IMR-90 (cell line): ENCODE data around the gene PPM1F. TPM values are rescaled to one million over a fixed set of nuclear protein-coding genes. Genes with fewer than 3 reads are reported as not detected.

Source experiments
- ATAC-seq: fragments of 200-7000 bp; cut with Tn5 transposase; 2 replicates; pipeline ENCODE4 v1.9.1; 2020; ENCODE audit warnings: low read depth, mild to moderate bottlenecking, moderate library complexity
- BruUV-seq: library from RNA; stranded (reverse); fragments of 400-500 nt; replicated peaks from 2 replicates; lab custom pipeline; 2021; lab: Mats Ljungman, UMichigan
- CTCF ChIA-PET: fragments of 300-600 bp; formaldehyde crosslinking; extraction: SDS; loops from one replicate; lab custom pipeline; 2021; ENCODE audit warnings: antibody characterized with exemption; lab: Yijun Ruan, JAX
- POLR2A ChIA-PET: fragments of 300-600 bp; sonication (Branson Sonifier 250); formaldehyde crosslinking; loops from one replicate; lab custom pipeline; 2022; ENCODE audit warnings: antibody characterized with exemption; ENCODE audit not compliant: unreplicated experiment; lab: Charles Lee
- DNase-seq: peaks from one replicate; pipeline ENCODE4 v3.0.0; 2013
- H2AFZ ChIP-seq: replicated peaks from 2 replicates; pipeline ENCODE3; 2013; ENCODE audit warnings: low read length, mild to moderate bottlenecking; ENCODE audit not compliant: poor library complexity
- H2AK5ac ChIP-seq: 2 replicates; pipeline ENCODE4 v1.6.1; 2013; ENCODE audit warnings: low read depth, low read length, inconsistent platforms
- H2AK9ac ChIP-seq: replicated peaks from 2 replicates; pipeline ENCODE3; 2013; ENCODE audit warnings: mild to moderate bottlenecking, low read depth, low read length, moderate library complexity; ENCODE audit not compliant: poor library complexity
- H2BK120ac ChIP-seq: 2 replicates; pipeline ENCODE4 v1.6.1; 2013; ENCODE audit warnings: low read depth, low read length, inconsistent platforms
- H2BK15ac ChIP-seq: 3 replicates; pipeline ENCODE4 v1.6.1; 2013; ENCODE audit warnings: low read depth, low read length, inconsistent platforms
- H2BK20ac ChIP-seq: 2 replicates; pipeline ENCODE4 v1.6.1; 2013; ENCODE audit warnings: low read depth, mild to moderate bottlenecking, inconsistent platforms, low read length, moderate library complexity
- H2BK5ac ChIP-seq: 2 replicates; pipeline ENCODE4 v1.6.1; 2013; ENCODE audit warnings: mild to moderate bottlenecking, low read depth, low read length, inconsistent platforms; ENCODE audit not compliant: poor library complexity, severe bottlenecking
- H3K14ac ChIP-seq: replicated peaks from 2 replicates; pipeline ENCODE4 v1.6.1; 2013; ENCODE audit warnings: low read depth, low read length, inconsistent platforms
- H3K18ac ChIP-seq: 2 replicates; pipeline ENCODE4 v1.6.1; 2013; ENCODE audit warnings: low read depth, low read length, control low read depth
- H3K23ac ChIP-seq: 2 replicates; pipeline ENCODE4 v1.6.1; 2013; ENCODE audit warnings: low read depth, low read length, inconsistent platforms
- H3K27ac ChIP-seq: 2 replicates; pipeline ENCODE4 v1.5.1; 2013; ENCODE audit warnings: mild to moderate bottlenecking, control low read depth, low read length; ENCODE audit not compliant: insufficient read depth
- H3K27me3 ChIP-seq: 2 replicates; pipeline ENCODE4 v1.6.1; 2013; ENCODE audit warnings: low read length; ENCODE audit not compliant: control insufficient read depth, insufficient read depth
- H3K36me3 ChIP-seq: 2 replicates; pipeline ENCODE4 v1.6.1; 2013; ENCODE audit warnings: low read length, mixed read lengths; ENCODE audit not compliant: control insufficient read depth, insufficient read depth
- H3K4ac ChIP-seq: 2 replicates; pipeline ENCODE4 v1.6.1; 2013; ENCODE audit warnings: low read depth, low read length, inconsistent platforms
- H3K4me1 ChIP-seq: 2 replicates; pipeline ENCODE4 v1.6.1; 2013; ENCODE audit warnings: low read length, mixed read lengths; ENCODE audit not compliant: control insufficient read depth, insufficient read depth
- H3K4me2 ChIP-seq: 2 replicates; pipeline ENCODE4 v1.6.1; 2013; ENCODE audit warnings: low read depth, mild to moderate bottlenecking, control low read depth, low read length, moderate library complexity
- H3K4me3 ChIP-seq: 2 replicates; pipeline ENCODE4 v1.5.1; 2013; ENCODE audit warnings: low read depth, mild to moderate bottlenecking, control low read depth, low read length, moderate library complexity; ENCODE audit not compliant: insufficient read depth
- H3K56ac ChIP-seq: 2 replicates; pipeline ENCODE4 v1.6.1; 2013; ENCODE audit warnings: low read length, inconsistent platforms; ENCODE audit not compliant: insufficient read depth; ENCODE audit errors: extremely low read depth
- H3K79me1 ChIP-seq, 2 experiments: 2 replicates each; pipeline ENCODE4 v1.6.1; 2013; ENCODE audit warnings: low read length in 2 of 2, inconsistent platforms in 1 of 2, low read depth in 1 of 2
- H3K9ac ChIP-seq: 2 replicates; pipeline ENCODE4 v1.6.1; 2013; ENCODE audit warnings: low read depth, low read length, control low read depth
- H3K9me1 ChIP-seq: 2 replicates; pipeline ENCODE4 v1.6.1; 2013; ENCODE audit warnings: low read length, inconsistent platforms; ENCODE audit not compliant: insufficient read depth
- H3K9me3 ChIP-seq: 2 replicates; pipeline ENCODE4 v1.6.1; 2013; ENCODE audit warnings: low read length; ENCODE audit not compliant: control insufficient read depth, insufficient read depth
- H4K20me1 ChIP-seq: 2 replicates; pipeline ENCODE4 v1.6.1; 2013; ENCODE audit warnings: low read length, inconsistent platforms; ENCODE audit not compliant: insufficient read depth
- H4K5ac ChIP-seq: 2 replicates; pipeline ENCODE4 v1.6.1; 2013; ENCODE audit warnings: mild to moderate bottlenecking, low read depth, low read length, control low read depth
- H4K8ac ChIP-seq, 2 experiments: 2 replicates each; pipeline ENCODE4 v1.6.1; 2013; ENCODE audit warnings: low read depth in 2 of 2, low read length in 2 of 2, control low read depth in 1 of 2, inconsistent platforms in 1 of 2
- H4K91ac ChIP-seq: 2 replicates; pipeline ENCODE4 v1.6.1; 2013; ENCODE audit warnings: low read depth, low read length, inconsistent platforms; ENCODE audit not compliant: insufficient read depth
- CEBPB ChIP-seq: IDR thresholded peaks from 2 replicates; pipeline ENCODE4 v1.6.1; 2012; ENCODE audit warnings: low read depth, low read length, improper control_type of control experiment
- CHD1 ChIP-seq: IDR thresholded peaks from 2 replicates; pipeline ENCODE4 v1.6.1; 2012; ENCODE audit warnings: low read depth, low read length, improper control_type of control experiment
- MAFK ChIP-seq: IDR thresholded peaks from 2 replicates; pipeline ENCODE4 v1.6.1; 2012; ENCODE audit warnings: low read depth, low read length, improper control_type of control experiment
- MXI1 ChIP-seq: IDR thresholded peaks from 2 replicates; pipeline ENCODE4 v1.6.1; 2012; ENCODE audit warnings: low read depth, mild to moderate bottlenecking, low read length, moderate library complexity, borderline replicate concordance
- NFE2L2 ChIP-seq: fragments of 150-350 bp; IDR thresholded peaks from 2 replicates; pipeline ENCODE4 v1.6.1; 2016; ENCODE audit warnings: low read depth, mild to moderate bottlenecking, low read length
- POLR2A ChIP-seq: IDR thresholded peaks from 2 replicates; pipeline ENCODE4 v1.6.1; 2012; ENCODE audit warnings: mild to moderate bottlenecking, low read depth, low read length
- RAD21 ChIP-seq: IDR thresholded peaks from 2 replicates; pipeline ENCODE4 v1.6.1; 2012; ENCODE audit warnings: low read length, improper control_type of control experiment
- SMC3 ChIP-seq: fragments of 150-350 bp; IDR thresholded peaks from 2 replicates; pipeline ENCODE4 v1.6.1; 2016; ENCODE audit warnings: low read depth, mild to moderate bottlenecking, antibody characterized with exemption, low read length, moderate library complexity
- WGBS, 2 experiments: methylation state at CpG; one replicate each; pipeline versions ENCODE4 v1.1.5 to v1.1.7; 2013; ENCODE audit warnings: missing lambda C conversion rate in 2 of 2; ENCODE audit not compliant: insufficient read length in 1 of 2; ENCODE audit errors: extremely low coverage in 2 of 2; 5-methylcytosine and 5-hydroxymethylcytosine counted together
- dilution Hi-C: fragments of 300-500 bp; cut with HindIII; formaldehyde crosslinking; loops from one replicate; pipeline ENCODE4 v1.14.3; 2018; ENCODE audit warnings: low sequenced_read_pairs; ENCODE audit not compliant: unreplicated experiment
- in situ Hi-C: fragments of 300-500 bp; cut with MboI; formaldehyde crosslinking; loops from 3 replicates; pipeline ENCODE4 v1.14.3; 2019; ENCODE audit warnings: low sequenced_read_pairs, inconsistent platforms, mixed read lengths
- intact Hi-C: fragments of 100-400 bp; cut with micrococcal nuclease; formaldehyde crosslinking; loops from 2 replicates; pipeline ENCODE4 v1.10.0; 2022
- polyA plus RNA-seq, 3 experiments: library from polyadenylated mRNA; depleted of rRNA; stranded (reverse); fragments of >200 nt; gene quantifications; 2 replicates each; pipeline ENCODE4 v1.2.3, GENCODE V29; 2012; ENCODE audit warnings: low replicate concordance in 1 of 3
- total RNA-seq: library from RNA; depleted of rRNA; stranded (reverse); fragments of >200 nt; gene quantifications from 2 replicates; pipeline ENCODE4 v1.2.3, GENCODE V29; 2012
- TF ChIP-seq, protein P1 (sequence below): fragments of 150-350 bp; IDR thresholded peaks from 2 replicates; pipeline ENCODE4 v1.6.1; 2017; ENCODE audit warnings: mild to moderate bottlenecking, antibody characterized with exemption, low read length, low read depth
- TF ChIP-seq, protein P2 (sequence below): conservative IDR thresholded peaks from 2 replicates; pipeline ENCODE4 v1.5.1; 2012; ENCODE audit warnings: mild to moderate bottlenecking, low read depth, low read length, improper control_type of control experiment

PPM1F gene
- total and polyA plus RNA-seq, 2 of the 4 experiments (the other 2 are of a cell fraction) = 20.8 to 30.3 TPM

DNA sequence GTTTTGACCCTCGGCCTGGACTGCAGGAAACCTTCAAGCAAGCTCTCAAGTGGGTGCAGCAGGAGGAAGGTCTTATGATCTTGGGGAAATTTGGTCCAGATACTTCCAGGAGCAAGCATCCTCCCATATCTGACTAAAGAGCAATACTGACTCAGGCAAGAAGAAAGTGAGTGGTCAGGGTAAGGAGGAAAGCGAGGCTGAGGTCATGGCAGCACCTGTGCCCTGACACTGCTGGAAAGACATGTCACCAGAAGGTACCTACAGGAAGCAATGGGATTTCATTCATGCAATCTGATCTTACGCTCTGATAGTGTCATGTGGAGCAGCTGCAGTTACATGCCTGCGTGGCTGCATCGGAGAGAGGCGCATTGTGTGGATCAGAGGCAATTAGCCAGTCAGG, 36.4 kb upstream of the PPM1F start:
- H2BK20ac ChIP-seq = no peak overlapping the region
- no peaks in the 10 kb centered on the region for H3K9me3 ChIP-seq
- no peak overlapping the region for H2BK120ac ChIP-seq
- ATAC-seq = no peak
- H3K56ac ChIP-seq = no peak overlapping the region
- no peaks in the 10 kb centered on the region for H3K79me1 ChIP-seq
- H3K9me1 ChIP-seq = 0 out of 2 replicates have a peak, but pooled peaks cover 4% of the 10 kb centered on the region
- ChIA-PET POLR2A (no interaction called here), CTCF (no interaction called here)
- no peaks in the 10 kb centered on the region for H3K4me1 ChIP-seq
- no peak overlapping the region for H2BK15ac ChIP-seq
- H3K27me3 ChIP-seq = peaks cover 46% of the 10 kb centered on the region
- no peak overlapping the region for H3K23ac ChIP-seq
- no peak for DNase-seq
- dilution Hi-C loops (no loop called here), intact Hi-C loops (loop anchor here (10.0 kb wide), 1 partner anchor 166 kb away; no protein-coding TSS in a partner anchor), in situ Hi-C loops (no loop called here)
- no peak overlapping the region for H3K4me3 ChIP-seq
- no TSS peak for BruUV-seq
- TF ChIP-seq, protein P1, sequence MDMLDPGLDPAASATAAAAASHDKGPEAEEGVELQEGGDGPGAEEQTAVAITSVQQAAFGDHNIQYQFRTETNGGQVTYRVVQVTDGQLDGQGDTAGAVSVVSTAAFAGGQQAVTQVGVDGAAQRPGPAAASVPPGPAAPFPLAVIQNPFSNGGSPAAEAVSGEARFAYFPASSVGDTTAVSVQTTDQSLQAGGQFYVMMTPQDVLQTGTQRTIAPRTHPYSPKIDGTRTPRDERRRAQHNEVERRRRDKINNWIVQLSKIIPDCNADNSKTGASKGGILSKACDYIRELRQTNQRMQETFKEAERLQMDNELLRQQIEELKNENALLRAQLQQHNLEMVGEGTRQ = no peak
- TF ChIP-seq CHD1 (no peak), MXI1 (no peak), POLR2A (no peak), RAD21 (no peak), SMC3 (no peak), NFE2L2 (no peak), MAFK (no peak), CEBPB (no peak)
- TF ChIP-seq, protein P2, sequence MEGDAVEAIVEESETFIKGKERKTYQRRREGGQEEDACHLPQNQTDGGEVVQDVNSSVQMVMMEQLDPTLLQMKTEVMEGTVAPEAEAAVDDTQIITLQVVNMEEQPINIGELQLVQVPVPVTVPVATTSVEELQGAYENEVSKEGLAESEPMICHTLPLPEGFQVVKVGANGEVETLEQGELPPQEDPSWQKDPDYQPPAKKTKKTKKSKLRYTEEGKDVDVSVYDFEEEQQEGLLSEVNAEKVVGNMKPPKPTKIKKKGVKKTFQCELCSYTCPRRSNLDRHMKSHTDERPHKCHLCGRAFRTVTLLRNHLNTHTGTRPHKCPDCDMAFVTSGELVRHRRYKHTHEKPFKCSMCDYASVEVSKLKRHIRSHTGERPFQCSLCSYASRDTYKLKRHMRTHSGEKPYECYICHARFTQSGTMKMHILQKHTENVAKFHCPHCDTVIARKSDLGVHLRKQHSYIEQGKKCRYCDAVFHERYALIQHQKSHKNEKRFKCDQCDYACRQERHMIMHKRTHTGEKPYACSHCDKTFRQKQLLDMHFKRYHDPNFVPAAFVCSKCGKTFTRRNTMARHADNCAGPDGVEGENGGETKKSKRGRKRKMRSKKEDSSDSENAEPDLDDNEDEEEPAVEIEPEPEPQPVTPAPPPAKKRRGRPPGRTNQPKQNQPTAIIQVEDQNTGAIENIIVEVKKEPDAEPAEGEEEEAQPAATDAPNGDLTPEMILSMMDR = no peak
- no peak overlapping the region for H4K91ac ChIP-seq
- no peaks in the 10 kb centered on the region for H4K20me1 ChIP-seq
- no peak overlapping the region for H3K4me2 ChIP-seq
- H3K4ac ChIP-seq = no peak overlapping the region
- H3K9ac ChIP-seq = no peak overlapping the region
- no peaks in the 10 kb centered on the region for H3K36me3 ChIP-seq
- H4K8ac ChIP-seq = no peak overlapping the region
- H3K27ac ChIP-seq = no peak overlapping the region
- WGBS, 2 experiments = 70% methylated on average over 5 of the region's 6 CpGs; no CpG with 5 or more reads in 1 of the 2 experiments
- no peak overlapping the region for H2BK5ac ChIP-seq
- no peak overlapping the region for H2AK5ac ChIP-seq
- no peak overlapping the region for H2AK9ac ChIP-seq
- H3K14ac ChIP-seq = no peak overlapping the region
- H3K18ac ChIP-seq = no peak overlapping the region
- no peak overlapping the region for H2AFZ ChIP-seq
- no peak overlapping the region for H4K5ac ChIP-seq
